Measurements from ENCODE around the gene RECK.
A peak's percentile ranks its signal among the peaks of the same experiment; 100 is the strongest.
"Not testable (repeated sequence)": the region's sequence is repeated elsewhere in the genome, so short reads cannot be mapped to it uniquely, and the experiment has no call there.

The RECK gene

GRCh38 chr9:36158917-36159316, 122.2 kb downstream of the RECK start:
- TF ChIP-seq CTCF (IDR thresholded peaks at IDR 0.05; ENCODE audit: low read depth, low read length), result no peak
- peak in 1 of 2 donors; percentile 64 for DNase-seq (ENCODE audit: low read depth in 2 of 2)
- no peak overlapping the region for H3K4me3 ChIP-seq (replicated peaks in 1 of 2; ENCODE audit: low read depth in 2 of 2, low read length in 2 of 2)

- DNase-seq (ENCODE audit: low read depth in 2 of 2); H3K4me3 ChIP-seq (replicated peaks in 1 of 2; ENCODE audit: low read depth in 2 of 2, low read length in 2 of 2): not testable (repeated sequence)
These were observed 122.8 kb downstream of the RECK start for GRCh38 chr9:36159509-36159908.

DNA sequence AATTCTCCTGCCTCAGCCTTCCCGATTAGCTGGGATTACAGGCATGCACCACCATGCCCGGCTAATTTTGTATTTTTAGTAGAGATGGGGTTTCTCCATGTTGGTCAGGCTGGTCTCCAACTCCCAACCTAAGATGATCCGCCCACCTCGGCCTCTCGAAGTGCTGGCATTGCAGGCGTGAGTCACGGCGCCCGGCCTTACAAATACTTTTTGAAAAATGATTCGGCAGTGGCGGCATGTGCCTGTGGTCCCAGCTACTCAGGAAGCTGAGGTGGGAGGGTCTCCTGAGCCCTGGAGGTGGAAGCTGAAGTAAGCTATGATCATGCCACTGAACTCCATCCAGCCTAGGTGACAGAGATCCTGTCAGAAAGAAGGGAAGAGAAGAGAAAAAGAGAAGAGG, 123.4 kb downstream of the RECK start:
- DNase-seq (ENCODE audit: low read depth in 2 of 2); H3K4me3 ChIP-seq (replicated peaks in 1 of 2; ENCODE audit: low read depth in 2 of 2, low read length in 2 of 2): not testable (repeated sequence)

GRCh38 chr9:36161187-36161586, 124.5 kb downstream of the RECK start:
- TF ChIP-seq CTCF (IDR thresholded peaks at IDR 0.05; ENCODE audit: low read depth, low read length), result no peak
- no peak for DNase-seq (ENCODE audit: low read depth in 2 of 2)
- no peak overlapping the region for H3K4me3 ChIP-seq (replicated peaks in 1 of 2; ENCODE audit: low read depth in 2 of 2, low read length in 2 of 2)

DNA sequence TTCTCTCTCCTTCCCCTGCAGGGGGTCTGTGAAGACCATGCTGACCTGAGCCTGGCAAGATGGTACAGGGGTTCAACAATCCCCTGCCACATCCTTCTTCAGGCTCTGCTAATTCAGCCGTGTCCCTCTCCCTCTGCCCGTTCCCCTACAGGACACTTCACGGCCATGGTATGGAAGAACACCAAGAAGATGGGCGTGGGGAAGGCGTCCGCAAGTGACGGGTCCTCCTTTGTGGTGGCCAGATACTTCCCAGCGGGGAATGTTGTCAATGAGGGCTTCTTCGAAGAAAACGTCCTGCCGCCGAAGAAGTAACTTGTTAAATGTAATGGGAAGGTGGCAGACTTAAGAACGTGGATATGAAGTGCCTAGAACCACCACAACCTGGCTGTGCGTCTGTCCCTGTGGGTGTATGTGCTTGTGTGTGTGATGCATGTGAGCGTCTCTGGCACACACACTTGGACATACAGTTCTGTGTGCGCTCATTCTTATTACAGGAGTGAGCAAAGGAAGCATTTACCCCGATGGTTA, 125.6 kb downstream of the RECK start:
- no peak for TF ChIP-seq CTCF (IDR thresholded peaks at IDR 0.05; ENCODE audit: low read depth, low read length)
- DNase-seq (ENCODE audit: low read depth in 2 of 2), result no peak
- H3K4me3 ChIP-seq (replicated peaks in 1 of 2; ENCODE audit: low read depth in 2 of 2, low read length in 2 of 2), result no peak overlapping the region

- no peak overlapping the region for H3K4me3 ChIP-seq (replicated peaks in 1 of 2; ENCODE audit: low read depth in 2 of 2, low read length in 2 of 2)
- no peak for TF ChIP-seq CTCF (IDR thresholded peaks at IDR 0.05; ENCODE audit: low read depth, low read length)
- peak; percentile 89 to 90 for DNase-seq (ENCODE audit: low read depth in 2 of 2)
These were observed 126.5 kb downstream of the RECK start for GRCh38 chr9:36163049-36163785.

- no peak for TF ChIP-seq CTCF (IDR thresholded peaks at IDR 0.05; ENCODE audit: low read depth, low read length)
- DNase-seq (ENCODE audit: low read depth in 2 of 2), result peak in 1 of 2 donors; percentile 93
- no peak overlapping the region for H3K4me3 ChIP-seq (replicated peaks in 1 of 2; ENCODE audit: low read depth in 2 of 2, low read length in 2 of 2)
These were observed 127.1 kb downstream of the RECK start for GRCh38 chr9:36163786-36164170.

DNA sequence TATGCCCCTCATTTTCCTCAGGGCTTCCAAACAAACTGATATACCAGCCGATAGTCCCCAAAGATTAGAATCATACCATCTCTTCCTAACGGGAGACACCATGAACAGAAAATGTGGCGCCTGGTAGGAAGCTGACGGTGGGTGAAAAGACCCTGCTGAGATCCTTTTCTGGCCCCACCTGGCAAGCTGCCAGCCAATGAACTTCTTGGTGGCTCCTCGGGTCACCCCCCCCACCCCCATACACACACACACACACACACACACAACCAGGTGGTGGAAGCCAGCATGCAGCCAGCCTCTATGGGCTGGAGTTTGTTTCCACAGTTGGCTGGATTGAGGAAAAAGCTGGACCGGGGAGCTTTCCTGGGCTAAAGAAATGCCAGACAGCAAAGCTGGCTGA, 127.7 kb downstream of the RECK start:
- TF ChIP-seq CTCF (IDR thresholded peaks at IDR 0.05; ENCODE audit: low read depth, low read length), result no peak
- DNase-seq (ENCODE audit: low read depth in 2 of 2), result no peak
- no peak overlapping the region for H3K4me3 ChIP-seq (replicated peaks in 1 of 2; ENCODE audit: low read depth in 2 of 2, low read length in 2 of 2)

Data from cardiac fibroblast (primary cell).